Right atrium auricular region (tissue), 2 donors: ENCODE results near the gene FRMD1. TPM values are rescaled to one million over a fixed set of nuclear protein-coding genes. Genes with fewer than 3 reads are reported as not detected.

ENCODE experiments used
- DNase-seq: peaks from one replicate; pipeline ENCODE4 v3.0.0-alpha.2; 2019; ENCODE audit warnings: low spot score
- H3K27ac ChIP-seq, 2 donors: fragments of 200-600 bp; sonication (generic); 1 replicate in 1 of 2; 2 replicates in 1 of 2; pipeline ENCODE4 v1.5.1; 2016 to 2019
- H3K27me3 ChIP-seq, 2 donors: fragments of 200-600 bp; sonication (generic); one replicate each; pipeline versions ENCODE4 v1.5.1 to v1.6.0; 2017 to 2019
- H3K36me3 ChIP-seq: fragments of 200-600 bp; sonication (generic); one replicate; pipeline ENCODE4 v1.5.1; 2016
- H3K4me1 ChIP-seq, 2 donors: fragments of 200-600 bp; sonication (generic); one replicate each; pipeline versions ENCODE4 v1.5.1 to v1.6.0; 2017 to 2019
- H3K4me3 ChIP-seq, 2 donors: fragments of 200-600 bp; sonication (generic); 1 replicate in 1 of 2; 2 replicates in 1 of 2; pipeline ENCODE4 v1.5.1; 2017 to 2019; ENCODE audit warnings: mild to moderate bottlenecking in 1 of 2, moderate library complexity in 1 of 2
- H3K9me3 ChIP-seq, 2 donors: fragments of 200-600 bp; sonication (generic); one replicate each; pipeline ENCODE4 v1.5.1; 2019
- total RNA-seq, 2 donors: library from RNA; depleted of rRNA; stranded (reverse); fragments of >200 nt; gene quantifications; one replicate each; pipeline ENCODE4 v1.1.0, GENCODE V29; 2016
- TF ChIP-seq, protein P1 (sequence below), 2 donors: fragments of 200-600 bp; sonication (generic); IDR thresholded peaks; one replicate each; pipeline ENCODE4 v1.5.1; 2019; ENCODE audit warnings: antibody characterized with exemption in 2 of 2

The FRMD1 gene
- total RNA-seq, 2 donors from 2014 or later: 0.08 TPM; not detected in 1

- TF ChIP-seq, protein P1, sequence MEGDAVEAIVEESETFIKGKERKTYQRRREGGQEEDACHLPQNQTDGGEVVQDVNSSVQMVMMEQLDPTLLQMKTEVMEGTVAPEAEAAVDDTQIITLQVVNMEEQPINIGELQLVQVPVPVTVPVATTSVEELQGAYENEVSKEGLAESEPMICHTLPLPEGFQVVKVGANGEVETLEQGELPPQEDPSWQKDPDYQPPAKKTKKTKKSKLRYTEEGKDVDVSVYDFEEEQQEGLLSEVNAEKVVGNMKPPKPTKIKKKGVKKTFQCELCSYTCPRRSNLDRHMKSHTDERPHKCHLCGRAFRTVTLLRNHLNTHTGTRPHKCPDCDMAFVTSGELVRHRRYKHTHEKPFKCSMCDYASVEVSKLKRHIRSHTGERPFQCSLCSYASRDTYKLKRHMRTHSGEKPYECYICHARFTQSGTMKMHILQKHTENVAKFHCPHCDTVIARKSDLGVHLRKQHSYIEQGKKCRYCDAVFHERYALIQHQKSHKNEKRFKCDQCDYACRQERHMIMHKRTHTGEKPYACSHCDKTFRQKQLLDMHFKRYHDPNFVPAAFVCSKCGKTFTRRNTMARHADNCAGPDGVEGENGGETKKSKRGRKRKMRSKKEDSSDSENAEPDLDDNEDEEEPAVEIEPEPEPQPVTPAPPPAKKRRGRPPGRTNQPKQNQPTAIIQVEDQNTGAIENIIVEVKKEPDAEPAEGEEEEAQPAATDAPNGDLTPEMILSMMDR (IDR thresholded peaks at IDR 0.05): no peak
- DNase-seq: no peak
Observed at GRCh38 chr6:168099201-168100010, 20.4 kb upstream of the FRMD1 start.

GRCh38 chr6:168098431-168098861 lies 19.4 kb upstream of the FRMD1 start:
- H3K36me3 ChIP-seq: no peaks in the 10 kb centered on the region
- H3K4me1 ChIP-seq: peaks cover 0 to 13% of the 10 kb centered on the region in 2 donors
- no peak overlapping the region for H3K4me3 ChIP-seq
- H3K9me3 ChIP-seq: no peaks in the 10 kb centered on the region
- DNase-seq: no peak
- peaks cover 10 to 12% of the 10 kb centered on the region in 2 donors for H3K27me3 ChIP-seq
- TF ChIP-seq, protein P1 (IDR thresholded peaks at IDR 0.05): no peak
- H3K27ac ChIP-seq: peak overlapping the region in 1 of 2 donors; percentile 43

More at GRCh38 chr6:168099201-168100010, 20.4 kb upstream of the FRMD1 start:
- no peaks in the 10 kb centered on the region for H3K36me3 ChIP-seq
- peaks cover 10 to 12% of the 10 kb centered on the region in 2 donors for H3K27me3 ChIP-seq
- H3K4me3 ChIP-seq: no peak overlapping the region
- H3K27ac ChIP-seq: no peak overlapping the region
- H3K9me3 ChIP-seq: no peaks in the 10 kb centered on the region
- H3K4me1 ChIP-seq: peaks cover 0 to 13% of the 10 kb centered on the region in 2 donors

GRCh38 chr6:168097621-168098430 lies 18.8 kb upstream of the FRMD1 start:
- peak overlapping the region in 1 of 2 donors; percentile 43 for H3K27ac ChIP-seq
- TF ChIP-seq, protein P1 (IDR thresholded peaks at IDR 0.05): no peak
- H3K4me1 ChIP-seq: peaks cover 0 to 13% of the 10 kb centered on the region in 2 donors
- DNase-seq: no peak
- no peaks in the 10 kb centered on the region for H3K9me3 ChIP-seq
- peaks cover 10 to 12% of the 10 kb centered on the region in 2 donors for H3K27me3 ChIP-seq
- no peak overlapping the region for H3K4me3 ChIP-seq
- H3K36me3 ChIP-seq: no peaks in the 10 kb centered on the region

- H3K36me3 ChIP-seq: no peaks in the 10 kb centered on the region
- TF ChIP-seq, protein P1 (IDR thresholded peaks at IDR 0.05): no peak
- H3K27me3 ChIP-seq: peaks cover 10 to 12% of the 10 kb centered on the region in 2 donors
- H3K9me3 ChIP-seq: no peaks in the 10 kb centered on the region
- H3K27ac ChIP-seq: no peak overlapping the region
- DNase-seq: no peak
- peaks cover 0 to 13% of the 10 kb centered on the region in 2 donors for H3K4me1 ChIP-seq
- H3K4me3 ChIP-seq: no peak overlapping the region
Observed at GRCh38 chr6:168097221-168097620, 18.2 kb upstream of the FRMD1 start.

GRCh38 chr6:168096271-168096764 lies 17.3 kb upstream of the FRMD1 start:
- no peak for DNase-seq
- Histone ChIP-seq H3K27ac (no peak overlapping the region), H3K9me3 (no peaks in the 10 kb centered on the region), H3K27me3 (peaks cover 2 to 4% of the 10 kb centered on the region in 2 donors), H3K4me3 (no peak overlapping the region), H3K4me1 (peaks cover 0 to 7% of the 10 kb centered on the region in 2 donors), H3K36me3 (no peaks in the 10 kb centered on the region)
- TF ChIP-seq, protein P1 (IDR thresholded peaks at IDR 0.05): no peak
